Suprapubic skin (tissue), 4 donors: ENCODE data around the gene AP5S1. TPM values are rescaled to one million over a fixed set of nuclear protein-coding genes. Genes with fewer than 3 reads are reported as not detected.

ENCODE experiments used
- DNase-seq, 2 donors: peaks; one replicate each; pipeline ENCODE4 v3.0.0-alpha.2; 2019; ENCODE audit warnings: low spot score in 2 of 2
- H3K27ac ChIP-seq: fragments of 200-600 bp; sonication (generic); one replicate; pipeline ENCODE4 v1.5.1; 2019
- H3K27me3 ChIP-seq: fragments of 200-600 bp; sonication (generic); one replicate; pipeline ENCODE4 v1.5.1; 2019
- H3K36me3 ChIP-seq: fragments of 200-600 bp; sonication (generic); one replicate; pipeline ENCODE4 v1.5.1; 2019
- H3K4me1 ChIP-seq: fragments of 200-600 bp; sonication (generic); one replicate; pipeline ENCODE4 v1.5.1; 2019
- H3K4me3 ChIP-seq: fragments of 200-600 bp; sonication (generic); one replicate; pipeline ENCODE4 v1.5.1; 2019; ENCODE audit warnings: mild to moderate bottlenecking
- H3K9me3 ChIP-seq: fragments of 200-600 bp; sonication (generic); one replicate; pipeline ENCODE4 v1.5.1; 2019
- EP300 ChIP-seq: sonication (generic); formaldehyde crosslinking; IDR thresholded peaks from one replicate; pipeline ENCODE4 v1.6.1; 2017; ENCODE audit warnings: antibody characterized with exemption
- POLR2A ChIP-seq, 2 donors: fragments of 450-650 bp; IDR thresholded peaks; one replicate each; pipeline ENCODE4 v1.6.1; 2017; ENCODE audit warnings: antibody characterized with exemption in 2 of 2, mild to moderate bottlenecking in 2 of 2, moderate library complexity in 2 of 2
- POLR2AphosphoS5 ChIP-seq, 3 donors: sonication (generic); formaldehyde crosslinking; IDR thresholded peaks; one replicate each; pipeline ENCODE4 v1.6.1; 2017; ENCODE audit warnings: antibody characterized with exemption in 3 of 3
- WGBS: methylation state at CpG from one replicate; pipeline ENCODE4 v1.1.5; 2018; 5-methylcytosine and 5-hydroxymethylcytosine counted together
- total RNA-seq, 4 donors: library from RNA; depleted of rRNA; stranded (reverse); fragments of >200 nt; gene quantifications; one replicate each; pipeline ENCODE4 v1.1.0, GENCODE V29; 2016
- TF ChIP-seq, protein P1 (sequence below), 2 donors: fragments of 200-600 bp in 1 of 2; fragments of 450-650 bp in 1 of 2; sonication (generic) in 1 of 2; IDR thresholded peaks; one replicate each; pipeline ENCODE4 v1.5.1; 2016 to 2019; ENCODE audit warnings: antibody characterized with exemption in 2 of 2, mild to moderate bottlenecking in 1 of 2, moderate library complexity in 1 of 2

Gene AP5S1
- total RNA-seq, 4 donors from 2014 or later: 7.7 to 18.3 (median 14.3) TPM

DNA sequence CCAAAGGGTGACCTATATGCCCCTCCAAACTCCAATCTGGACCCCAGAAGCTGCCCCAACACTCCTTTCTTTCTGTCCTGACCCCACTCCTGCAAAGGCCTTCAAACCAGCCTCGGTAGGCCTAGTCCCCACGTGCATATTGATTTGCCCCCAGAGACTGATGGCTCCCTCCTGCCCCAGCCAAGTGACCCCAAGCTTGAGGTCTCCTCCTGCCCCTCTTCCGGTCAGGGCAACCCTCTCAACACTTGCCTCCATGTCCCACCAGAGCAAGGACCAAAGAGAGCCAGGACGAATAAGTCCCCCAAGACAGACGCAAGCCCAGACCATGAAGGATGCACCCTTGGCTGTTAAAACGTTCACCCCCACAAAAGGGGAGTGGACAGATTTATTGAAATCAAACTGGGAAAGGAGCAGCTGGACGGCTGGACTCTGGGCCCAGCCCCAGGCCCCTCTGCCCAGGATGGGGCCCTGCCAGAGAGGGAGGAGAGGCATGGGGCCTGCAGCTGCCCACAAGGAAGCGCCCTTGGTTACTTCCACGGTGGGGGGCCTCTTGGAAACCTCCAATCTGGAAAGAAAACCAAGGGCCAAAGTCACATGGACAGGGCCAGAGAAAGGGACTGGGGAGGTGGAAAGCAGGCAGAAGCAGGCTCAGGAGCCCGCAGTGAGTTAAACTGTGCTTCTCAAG lies 36.7 kb upstream of the AP5S1 start:
- Histone ChIP-seq H3K4me3 (peak overlapping the region; percentile 66), H3K9me3 (no peaks in the 10 kb centered on the region), H3K36me3 (peaks cover 3% of the 10 kb centered on the region), H3K27me3 (no peaks in the 10 kb centered on the region), H3K4me1 (peaks cover 72% of the 10 kb centered on the region), H3K27ac (peak overlapping the region; percentile 62)
- 63% methylated on average over 10 of the region's 10 CpGs for WGBS
- DNase-seq: no peak
- TF ChIP-seq, protein P1, sequence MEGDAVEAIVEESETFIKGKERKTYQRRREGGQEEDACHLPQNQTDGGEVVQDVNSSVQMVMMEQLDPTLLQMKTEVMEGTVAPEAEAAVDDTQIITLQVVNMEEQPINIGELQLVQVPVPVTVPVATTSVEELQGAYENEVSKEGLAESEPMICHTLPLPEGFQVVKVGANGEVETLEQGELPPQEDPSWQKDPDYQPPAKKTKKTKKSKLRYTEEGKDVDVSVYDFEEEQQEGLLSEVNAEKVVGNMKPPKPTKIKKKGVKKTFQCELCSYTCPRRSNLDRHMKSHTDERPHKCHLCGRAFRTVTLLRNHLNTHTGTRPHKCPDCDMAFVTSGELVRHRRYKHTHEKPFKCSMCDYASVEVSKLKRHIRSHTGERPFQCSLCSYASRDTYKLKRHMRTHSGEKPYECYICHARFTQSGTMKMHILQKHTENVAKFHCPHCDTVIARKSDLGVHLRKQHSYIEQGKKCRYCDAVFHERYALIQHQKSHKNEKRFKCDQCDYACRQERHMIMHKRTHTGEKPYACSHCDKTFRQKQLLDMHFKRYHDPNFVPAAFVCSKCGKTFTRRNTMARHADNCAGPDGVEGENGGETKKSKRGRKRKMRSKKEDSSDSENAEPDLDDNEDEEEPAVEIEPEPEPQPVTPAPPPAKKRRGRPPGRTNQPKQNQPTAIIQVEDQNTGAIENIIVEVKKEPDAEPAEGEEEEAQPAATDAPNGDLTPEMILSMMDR (IDR thresholded peaks at IDR 0.05): no peak
- no peak for TF ChIP-seq EP300
- no peak for TF ChIP-seq POLR2AphosphoS5 (IDR thresholded peaks at IDR 0.05)
- no peak for TF ChIP-seq POLR2A (IDR thresholded peaks at IDR 0.05)

DNA sequence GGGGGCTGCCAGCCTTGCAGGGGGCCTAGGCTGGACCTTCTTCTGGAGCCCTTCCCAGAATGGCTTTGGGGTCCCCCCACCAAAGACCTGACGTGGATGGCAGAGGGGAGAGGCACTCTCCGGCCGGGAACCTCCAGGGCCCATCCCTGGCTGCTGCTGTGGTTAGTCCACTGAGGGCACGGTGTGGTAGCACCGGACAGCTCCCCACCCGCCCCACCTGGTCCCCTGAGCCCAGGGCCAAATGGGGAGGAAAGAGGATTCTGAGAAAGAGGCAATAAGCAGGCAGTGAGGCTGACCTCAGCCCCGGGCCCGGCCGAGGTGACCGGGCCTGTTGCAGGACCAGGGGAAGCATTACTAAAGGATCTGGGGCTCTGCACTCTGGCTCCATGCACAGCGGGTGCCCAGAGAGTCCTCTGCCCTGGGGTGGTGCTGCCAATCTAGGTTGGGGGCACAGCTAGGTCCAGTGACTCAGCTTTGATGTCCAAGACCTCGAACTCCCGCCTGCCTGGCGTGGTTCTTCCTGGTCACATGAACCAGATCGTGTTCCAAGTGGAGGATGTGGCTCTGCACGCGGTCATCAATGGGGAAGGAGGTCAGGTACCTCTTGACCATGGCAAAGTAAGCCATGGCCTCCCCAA lies 36.0 kb upstream of the AP5S1 start:
- no peaks in the 10 kb centered on the region for H3K27me3 ChIP-seq
- peaks cover 72% of the 10 kb centered on the region for H3K4me1 ChIP-seq
- H3K27ac ChIP-seq: peak overlapping the region; percentile 62
- H3K4me3 ChIP-seq: peak overlapping the region; percentile 66
- TF ChIP-seq, protein P1 (IDR thresholded peaks at IDR 0.05): no peak
- TF ChIP-seq POLR2A (IDR thresholded peaks at IDR 0.05): no peak
- TF ChIP-seq EP300: no peak
- TF ChIP-seq POLR2AphosphoS5 (IDR thresholded peaks at IDR 0.05): no peak
- DNase-seq: no peak
- H3K36me3 ChIP-seq: peaks cover 3% of the 10 kb centered on the region
- WGBS: 44% methylated on average over 6 of the region's 17 CpGs
- no peaks in the 10 kb centered on the region for H3K9me3 ChIP-seq

DNA sequence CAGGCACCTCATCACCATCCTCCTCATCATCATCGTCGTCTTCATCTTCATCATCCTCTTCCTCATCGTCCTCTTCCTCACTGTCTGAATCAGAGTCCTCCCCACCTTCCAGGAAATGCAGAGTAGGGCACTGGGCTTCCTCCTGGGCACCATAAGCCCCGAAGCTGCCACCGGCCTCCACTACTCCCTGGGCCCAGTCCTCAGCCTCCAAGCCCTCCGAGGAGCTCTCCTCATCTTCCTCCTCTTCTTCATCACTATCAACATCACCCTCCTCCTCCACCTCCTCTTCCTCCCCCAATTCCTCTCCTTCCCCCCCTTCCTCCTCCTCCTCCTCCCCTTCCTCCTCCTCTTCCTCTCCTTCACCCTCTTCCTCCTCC lies 35.5 kb upstream of the AP5S1 start:
- H3K27me3 ChIP-seq: no peaks in the 10 kb centered on the region
- H3K9me3 ChIP-seq: no peaks in the 10 kb centered on the region
- H3K36me3 ChIP-seq: peaks cover 3% of the 10 kb centered on the region
- no peak for DNase-seq
- WGBS: 63% methylated on average over 6 of the region's 6 CpGs
- TF ChIP-seq EP300 (no peak), POLR2A (IDR thresholded peaks at IDR 0.05) (no peak), POLR2AphosphoS5 (IDR thresholded peaks at IDR 0.05) (no peak)
- TF ChIP-seq, protein P1 (IDR thresholded peaks at IDR 0.05): no peak
- peak overlapping the region; percentile 86 for H3K27ac ChIP-seq
- H3K4me3 ChIP-seq: peak overlapping the region; percentile 66
- peaks cover 72% of the 10 kb centered on the region for H3K4me1 ChIP-seq

DNA sequence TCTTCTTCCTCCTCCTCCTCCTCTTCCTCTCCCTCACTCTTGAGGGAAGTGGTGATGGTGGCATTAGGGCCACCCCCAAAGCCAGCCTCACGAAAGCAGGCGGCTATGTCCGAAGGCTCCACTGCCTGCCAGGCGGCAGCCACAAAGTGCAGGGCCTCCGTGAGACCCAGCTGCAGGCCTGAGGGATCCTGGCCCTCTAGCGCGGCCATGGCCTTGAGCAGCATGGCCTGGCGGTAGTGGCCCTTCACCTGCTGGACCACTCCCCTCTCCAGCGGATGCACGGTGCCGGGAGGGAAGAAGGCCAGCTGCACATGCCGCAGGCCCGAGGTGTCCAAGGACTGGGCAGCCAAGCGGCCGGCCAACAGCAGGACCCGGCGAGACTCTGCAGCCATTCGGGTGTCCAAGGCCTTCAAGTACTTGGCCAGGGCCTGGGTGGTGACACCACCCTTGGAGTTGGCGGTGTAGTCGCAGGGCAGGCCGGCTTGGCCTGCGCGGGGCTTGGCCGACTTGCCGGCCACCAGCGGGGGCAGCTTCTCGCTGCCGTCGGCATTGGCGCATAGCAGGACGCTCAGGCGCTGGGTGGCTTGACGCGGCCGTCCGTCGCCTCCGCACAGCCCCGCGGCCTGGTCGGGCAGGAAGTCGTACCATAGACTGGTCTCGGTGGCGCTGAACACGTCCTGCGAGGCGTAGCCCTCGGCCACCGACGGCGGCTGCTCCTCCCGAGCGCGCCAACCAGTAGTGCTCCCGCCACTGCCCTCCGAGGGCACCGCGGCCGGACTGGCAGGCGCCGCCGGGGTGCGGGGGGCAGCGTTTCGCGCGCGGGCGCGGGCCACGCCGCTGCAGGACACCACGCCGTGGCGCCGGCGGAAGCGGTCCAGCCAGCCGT lies 34.9 kb upstream of the AP5S1 start:
- H3K36me3 ChIP-seq: peaks cover 3% of the 10 kb centered on the region
- H3K27me3 ChIP-seq: no peaks in the 10 kb centered on the region
- TF ChIP-seq, protein P1 (IDR thresholded peaks at IDR 0.05): no peak
- TF ChIP-seq EP300: no peak
- no peak for TF ChIP-seq POLR2AphosphoS5 (IDR thresholded peaks at IDR 0.05)
- TF ChIP-seq POLR2A (IDR thresholded peaks at IDR 0.05): no peak
- peak overlapping the region; percentile 86 for H3K27ac ChIP-seq
- peaks cover 72% of the 10 kb centered on the region for H3K4me1 ChIP-seq
- no peaks in the 10 kb centered on the region for H3K9me3 ChIP-seq
- H3K4me3 ChIP-seq: peak overlapping the region; percentile 66
- 38% methylated on average over 6 of the region's 79 CpGs for WGBS
- peak in 1 of 2 donors; percentile 72 for DNase-seq

DNA sequence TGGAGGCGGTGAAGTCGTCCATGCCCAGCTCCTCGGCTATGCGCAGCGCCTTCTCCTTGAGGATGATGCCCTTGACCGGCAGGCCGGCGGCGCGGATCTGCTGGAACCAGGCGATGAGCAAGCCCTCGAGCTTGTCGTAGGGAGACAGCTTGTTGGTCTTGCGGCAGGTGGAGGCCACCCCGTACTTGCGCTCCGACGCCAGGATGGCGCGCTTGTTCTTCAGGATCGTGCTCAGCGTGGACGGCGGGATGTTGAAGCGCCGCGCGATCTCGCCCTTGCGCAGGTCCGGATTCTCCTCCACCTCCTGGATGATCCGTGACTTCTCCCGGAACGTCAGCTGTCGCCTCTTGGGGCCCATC lies 34.2 kb upstream of the AP5S1 start:
- H3K9me3 ChIP-seq: no peaks in the 10 kb centered on the region
- WGBS: no CpG with 5 or more reads among the region's 35 CpGs
- peaks cover 3% of the 10 kb centered on the region for H3K36me3 ChIP-seq
- H3K4me1 ChIP-seq: peaks cover 67% of the 10 kb centered on the region
- no peaks in the 10 kb centered on the region for H3K27me3 ChIP-seq
- peak overlapping the region; percentile 86 for H3K27ac ChIP-seq
- peak overlapping the region; percentile 66 for H3K4me3 ChIP-seq
- peak; percentile 79 to 83 for DNase-seq
- TF ChIP-seq POLR2AphosphoS5 (IDR thresholded peaks at IDR 0.05) (peak in 1 of 3 donors; percentile 43), EP300 (no peak)
